HepG2 (cell line): ENCODE results near the gene C1orf116. TPM values are rescaled to one million over a fixed set of nuclear protein-coding genes. Genes with fewer than 3 reads are reported as not detected.

Experiments
- CENPT ChIP-seq: sonication (generic); formaldehyde crosslinking; IDR thresholded peaks from 2 replicates; pipeline ENCODE4 v1.8.0; 2022; ENCODE audit warnings: low read depth, mild to moderate bottlenecking, moderate library complexity, missing genetic modification reagents
- LBX2 ChIP-seq: sonication (generic); formaldehyde crosslinking; IDR thresholded peaks from 2 replicates; pipeline ENCODE4 v1.5.0; 2020; ENCODE audit warnings: missing genetic modification reagents, mild to moderate bottlenecking, borderline replicate concordance
- MTA1 ChIP-seq: sonication (generic); formaldehyde crosslinking; IDR thresholded peaks from 2 replicates; pipeline ENCODE4 v1.4.0; 2020; ENCODE audit warnings: missing genetic modification reagents, mild to moderate bottlenecking, borderline replicate concordance
- NFIB ChIP-seq: sonication (generic); formaldehyde crosslinking; IDR thresholded peaks from 2 replicates; pipeline ENCODE4 v1.9.0; 2021; ENCODE audit warnings: missing genetic modification reagents, mild to moderate bottlenecking, borderline replicate concordance
- TARDBP ChIP-seq: sonication (generic); formaldehyde crosslinking; IDR thresholded peaks from 2 replicates; pipeline ENCODE4 v1.8.0; 2022; ENCODE audit warnings: mild to moderate bottlenecking, missing genetic modification reagents
- ZBTB42 ChIP-seq: sonication (generic); formaldehyde crosslinking; IDR thresholded peaks from 2 replicates; pipeline ENCODE4 v1.5.0; 2020; ENCODE audit warnings: mild to moderate bottlenecking, missing genetic modification reagents
- ZNF143 ChIP-seq: sonication (generic); formaldehyde crosslinking; IDR thresholded peaks from 2 replicates; pipeline ENCODE4 v1.4.0; 2020; ENCODE audit warnings: missing genetic modification reagents
- ZNF574 ChIP-seq: sonication (generic); formaldehyde crosslinking; IDR thresholded peaks from 2 replicates; pipeline ENCODE4 v1.4.0; 2020; ENCODE audit warnings: missing genetic modification reagents
- polyA plus RNA-seq, 8 experiments: library from polyadenylated mRNA; depleted of rRNA in 3 of 8; stranded (reverse) in 7 of 8; unstranded in 1 of 8; fragments of >200 nt; fragmentation: Illumina TruSeq in 4 of 8; extraction: Trizol in 4 of 8; gene quantifications; 2 replicates each; pipeline versions ENCODE4 v1.2.1 to v1.2.3, GENCODE V29; 2011 to 2016; ENCODE audit warnings: low read depth in 4 of 8, missing spikeins in 1 of 8, mixed read lengths in 1 of 8; ENCODE audit not compliant: insufficient read depth in 1 of 8
- total RNA-seq, 5 experiments: library from RNA; depleted of rRNA; stranded (reverse); fragments of >200 nt; fragmentation: Illumina TruSeq; extraction: Trizol; gene quantifications; 2 replicates each; pipeline ENCODE4 v1.2.3, GENCODE V29; 2016; ENCODE audit warnings: low read depth in 1 of 5
- TF ChIP-seq, protein P1 (sequence below): IDR thresholded peaks from 2 replicates; pipeline ENCODE4 v1.6.1; 2016; ENCODE audit warnings: mild to moderate bottlenecking

C1orf116 gene
- total and polyA plus RNA-seq, 2 of the 13 experiments (the other 11 are each of a cell fraction or from before 2014, with no cell fraction given), result 0.51 to 0.95 TPM

GRCh38 chr1:207032528-207033017 is at the start of gene C1orf116 (continued):
- TF ChIP-seq MTA1, result no peak
- TF ChIP-seq ZBTB42 (CRISPR knock-in tag), result peak; percentile 71; the same call in 1 of the 2 replicates
- TF ChIP-seq ZNF143 (CRISPR knock-in tag), result 0 out of 2 replicates have a peak, but pooled peaks have one; percentile 25
- TF ChIP-seq LBX2 (CRISPR knock-in tag), result no peak
- 0 out of 2 replicates have a peak, but pooled peaks have one; percentile 22 for TF ChIP-seq ZNF574 (CRISPR knock-in tag)
- no peak for TF ChIP-seq CENPT
- TF ChIP-seq TARDBP (CRISPR knock-in tag), result no peak
- TF ChIP-seq, protein P1, sequence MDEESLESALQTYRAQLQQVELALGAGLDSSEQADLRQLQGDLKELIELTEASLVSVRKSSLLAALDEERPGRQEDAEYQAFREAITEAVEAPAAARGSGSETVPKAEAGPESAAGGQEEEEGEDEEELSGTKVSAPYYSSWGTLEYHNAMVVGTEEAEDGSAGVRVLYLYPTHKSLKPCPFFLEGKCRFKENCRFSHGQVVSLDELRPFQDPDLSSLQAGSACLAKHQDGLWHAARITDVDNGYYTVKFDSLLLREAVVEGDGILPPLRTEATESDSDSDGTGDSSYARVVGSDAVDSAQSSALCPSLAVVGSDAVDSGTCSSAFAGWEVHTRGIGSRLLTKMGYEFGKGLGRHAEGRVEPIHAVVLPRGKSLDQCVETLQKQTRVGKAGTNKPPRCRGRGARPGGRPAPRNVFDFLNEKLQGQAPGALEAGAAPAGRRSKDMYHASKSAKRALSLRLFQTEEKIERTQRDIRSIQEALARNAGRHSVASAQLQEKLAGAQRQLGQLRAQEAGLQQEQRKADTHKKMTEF, result no peak
- TF ChIP-seq NFIB (CRISPR knock-in tag), result no peak
